GM23338 (cell line): ENCODE data around the gene NRDE2. TPM values are rescaled to one million over a fixed set of nuclear protein-coding genes. Genes with fewer than 3 reads are reported as not detected.

ENCODE experiments used
- ATAC-seq: fragments of 200-7000 bp; cut with Tn5 transposase; 3 replicates; pipeline ENCODE4 v1.9.1; 2020
- DNase-seq: peaks from one replicate; pipeline ENCODE4 v3.0.0-alpha.2; 2015; ENCODE audit warnings: low spot score
- H2AFZ ChIP-seq: fragments of 200-600 bp; sonication (generic); 2 replicates; pipeline ENCODE4 v1.8.0; 2016; ENCODE audit warnings: antibody characterized with exemption, mild to moderate bottlenecking, moderate library complexity
- H3F3A ChIP-seq: fragments of 200-600 bp; sonication (generic); replicated peaks from 2 replicates; pipeline ENCODE4 v1.8.0; 2017; ENCODE audit warnings: antibody characterized with exemption, mixed run types, low read depth
- H3K27ac ChIP-seq: fragments of 200-600 bp; sonication (generic); 2 replicates; pipeline ENCODE4 v1.6.1; 2016; ENCODE audit warnings: low read depth
- H3K27me3 ChIP-seq: fragments of 200-600 bp; sonication (generic); 2 replicates; pipeline ENCODE4 v1.8.0; 2016; ENCODE audit warnings: mild to moderate bottlenecking, mixed run types, moderate library complexity; ENCODE audit not compliant: insufficient read depth
- H3K36me3 ChIP-seq: fragments of 200-600 bp; sonication (generic); 2 replicates; pipeline ENCODE4 v1.8.0; 2016; ENCODE audit warnings: mild to moderate bottlenecking; ENCODE audit not compliant: insufficient read depth
- H3K4me1 ChIP-seq: fragments of 200-600 bp; sonication (generic); 2 replicates; pipeline ENCODE4 v1.8.0; 2016; ENCODE audit warnings: mild to moderate bottlenecking, moderate library complexity; ENCODE audit not compliant: insufficient read depth
- H3K4me2 ChIP-seq: fragments of 200-600 bp; sonication (generic); 2 replicates; pipeline ENCODE4 v1.7.1; 2017; ENCODE audit warnings: mixed run types
- H3K4me3 ChIP-seq: fragments of 200-600 bp; sonication (generic); 2 replicates; pipeline ENCODE4 v1.6.1; 2016; ENCODE audit warnings: mixed run types
- H3K79me2 ChIP-seq: fragments of 200-600 bp; sonication (generic); replicated peaks from 2 replicates; pipeline ENCODE4 v1.8.0; 2017; ENCODE audit warnings: mild to moderate bottlenecking; ENCODE audit not compliant: insufficient read depth
- H3K9me2 ChIP-seq: fragments of 200-600 bp; sonication (generic); 2 replicates; pipeline ENCODE4 v1.8.0; 2017; ENCODE audit not compliant: insufficient read depth
- H4K20me1 ChIP-seq: fragments of 200-600 bp; sonication (generic); replicated peaks from 2 replicates; pipeline ENCODE4 v1.8.0; 2017; ENCODE audit warnings: mild to moderate bottlenecking; ENCODE audit not compliant: insufficient read depth
- H3K27ac Mint-ChIP-seq: 2 replicates; pipeline ENCODE4 v1.8.0; 2020; ENCODE audit warnings: inconsistent platforms, mild to moderate bottlenecking, moderate library complexity, mixed read lengths
- H3K27me3 Mint-ChIP-seq: 3 replicates; pipeline ENCODE4 v1.8.0; 2022; ENCODE audit warnings: low read depth, mild to moderate bottlenecking, moderate library complexity, mixed read lengths, inconsistent platforms; ENCODE audit not compliant: insufficient read depth, poor library complexity
- H3K36me3 Mint-ChIP-seq: 3 replicates; pipeline ENCODE4 v1.8.0; 2021; ENCODE audit warnings: low read depth, mild to moderate bottlenecking, inconsistent platforms, moderate library complexity, mixed read lengths
- H3K4me1 Mint-ChIP-seq: 3 replicates; pipeline ENCODE4 v1.8.0; 2020; ENCODE audit warnings: mild to moderate bottlenecking, inconsistent platforms, mixed read lengths
- H3K4me3 Mint-ChIP-seq: 3 replicates; pipeline ENCODE4 v1.8.0; 2021; ENCODE audit warnings: moderate library complexity, mild to moderate bottlenecking, inconsistent platforms, mixed read lengths
- H3K9me3 Mint-ChIP-seq: 3 replicates; pipeline ENCODE4 v1.8.0; 2020; ENCODE audit warnings: moderate library complexity, mild to moderate bottlenecking, inconsistent platforms, mixed read lengths
- CREB1 ChIP-seq: fragments of 250-450 bp; sonication (Bioruptor Pico); IDR thresholded peaks from 2 replicates; pipeline ENCODE4 v1.5.0; 2020; ENCODE audit warnings: low read depth, mild to moderate bottlenecking, moderate library complexity
- CTCF ChIP-seq, 2 experiments: fragments of 200-600 bp in 1 of 2; sonication (generic) in 1 of 2; conservative IDR thresholded peaks; 2 replicates each; pipeline versions ENCODE4 v1.5.1 to v1.6.1; 2016 to 2017; ENCODE audit warnings: antibody characterized with exemption in 2 of 2, low read depth in 2 of 2, mild to moderate bottlenecking in 2 of 2, moderate library complexity in 1 of 2
- ETS1 ChIP-seq: IDR thresholded peaks from 2 replicates; pipeline ENCODE4 v1.6.1; 2016; ENCODE audit warnings: antibody characterized with exemption
- EZH2 ChIP-seq: fragments of 200-600 bp; sonication (generic); IDR thresholded peaks from one replicate; pipeline ENCODE4 v1.8.0; 2017; ENCODE audit warnings: antibody characterized with exemption, mild to moderate bottlenecking, low read depth; ENCODE audit not compliant: unreplicated experiment
- EZH2phosphoT487 ChIP-seq: fragments of 200-600 bp; sonication (generic); IDR thresholded peaks from one replicate; pipeline ENCODE4 v1.8.1; 2018; ENCODE audit warnings: antibody characterized with exemption; ENCODE audit not compliant: unreplicated experiment
- NANOG ChIP-seq: IDR thresholded peaks from 2 replicates; pipeline ENCODE4 v1.6.1; 2016; ENCODE audit warnings: antibody characterized with exemption, borderline replicate concordance
- POLR2AphosphoS5 ChIP-seq: IDR thresholded peaks from 2 replicates; pipeline ENCODE4 v1.6.1; 2016; ENCODE audit warnings: antibody characterized with exemption, low read depth
- REST ChIP-seq: IDR thresholded peaks from one replicate; pipeline ENCODE4 v1.6.1; 2018; ENCODE audit warnings: antibody characterized with exemption; ENCODE audit not compliant: unreplicated experiment
- STAT1 ChIP-seq: IDR thresholded peaks from one replicate; pipeline ENCODE4 v1.6.1; 2016; ENCODE audit warnings: antibody characterized with exemption; ENCODE audit not compliant: unreplicated experiment
- polyA plus RNA-seq: library from polyadenylated mRNA; unstranded; fragments of >200 nt; fragmentation: Nextera tagmentation; extraction: Ambion mirVana; gene quantifications from 2 replicates; pipeline ENCODE4 v1.2.1, GENCODE V29; 2016
- total RNA-seq: library from RNA; depleted of rRNA; stranded (reverse); fragments of >200 nt; shearing (Covaris generic); gene quantifications from 2 replicates; pipeline ENCODE4 v1.2.3, GENCODE V29; 2014

The NRDE2 gene
- total and polyA plus RNA-seq, 2 experiments from 2014 or later: 9.8 to 20.6 TPM

GRCh38 chr14:90331497-90332270, at the start of gene NRDE2 (continued):
- TF ChIP-seq REST (no peak), NANOG (no peak), STAT1 (no peak)

- Histone ChIP-seq H3K4me2 (peak overlapping the region; percentile 89), H3F3A (0 out of 2 replicates have a peak, but pooled peaks cover 7% of the 10 kb centered on the region), H3K9me2 (no peaks in the 10 kb centered on the region), H3K79me2 (no peaks in the 10 kb centered on the region), H3K4me1 (peaks cover 21% of the 10 kb centered on the region), H3K27ac (no peak overlapping the region), H4K20me1 (no peaks in the 10 kb centered on the region), H3K4me3 (0 out of 2 replicates have a peak overlapping the region, but pooled peaks have one; percentile 69), H2AFZ (no peak overlapping the region), H3K36me3 (no peaks in the 10 kb centered on the region), H3K27me3 (peaks cover 5% of the 10 kb centered on the region; the same call in 1 of the 2 replicates)
- peaks cover 9% of the 10 kb centered on the region for H3K4me1 Mint-ChIP-seq
- H3K9me3 Mint-ChIP-seq: no peaks in the 10 kb centered on the region
- H3K27ac Mint-ChIP-seq: no peak overlapping the region; the same call in 1 of the 2 replicates
- DNase-seq (no peak), ATAC-seq (no peak)
- no peak overlapping the region for H3K4me3 Mint-ChIP-seq
- no peaks in the 10 kb centered on the region for H3K27me3 Mint-ChIP-seq
- H3K36me3 Mint-ChIP-seq: no peaks in the 10 kb centered on the region
- TF ChIP-seq REST: no peak
- TF ChIP-seq CREB1 (CRISPR knock-in tag): no peak
- no peak for TF ChIP-seq STAT1
- TF ChIP-seq POLR2AphosphoS5: no peak
- TF ChIP-seq CTCF (conservative IDR thresholded peaks at IDR 0.05; ENCODE audit: low read depth in 2 of 2): no peak
- TF ChIP-seq EZH2: no peak
- TF ChIP-seq EZH2phosphoT487: no peak
- no peak for TF ChIP-seq ETS1
Measured at GRCh38 chr14:90381011-90381786, 49.5 kb upstream of the NRDE2 start.
